ENCODE results near the gene ARID1B.

GRCh38 chr6:157161912-157162311, 384.7 kb downstream of the ARID1B start:
- TF ChIP-seq EZH2 (optimal IDR thresholded peaks at IDR 0.05; ENCODE audit: low read depth, low read length), result no peak
- no peak for TF ChIP-seq CTCF (IDR thresholded peaks at IDR 0.05; ENCODE audit: low read length)
- TF ChIP-seq EZH2phosphoT487 (IDR thresholded peaks at IDR 0.05; ENCODE audit: low read length), result no peak

Measured in MM.1S (cell line).